Muscle layer of colon (tissue), 2 donors: ENCODE measurements around the gene GARS1.

Source experiments
- H3K27ac ChIP-seq: one replicate; pipeline ENCODE4 v1.7.0; 2013; ENCODE audit warnings: low read depth, mild to moderate bottlenecking, low read length, moderate library complexity
- H3K27me3 ChIP-seq, 2 donors: one replicate each; pipeline ENCODE4 v1.7.0; 2013; ENCODE audit warnings: low read length in 2 of 2, mild to moderate bottlenecking in 2 of 2; ENCODE audit not compliant: insufficient read depth in 2 of 2, control insufficient read depth in 1 of 2
- H3K36me3 ChIP-seq: one replicate; pipeline ENCODE4 v1.7.0; 2013; ENCODE audit warnings: mild to moderate bottlenecking, low read length; ENCODE audit not compliant: insufficient read depth
- H3K4me1 ChIP-seq: one replicate; pipeline ENCODE4 v1.7.0; 2013; ENCODE audit warnings: mild to moderate bottlenecking, low read length; ENCODE audit not compliant: insufficient read depth
- H3K4me3 ChIP-seq, 2 donors: one replicate each; pipeline ENCODE4 v1.7.0; 2013; ENCODE audit warnings: low read length in 2 of 2, low read depth in 1 of 2, mild to moderate bottlenecking in 1 of 2, moderate library complexity in 1 of 2
- H3K9ac ChIP-seq: one replicate; pipeline ENCODE4 v1.7.0; 2013; ENCODE audit warnings: low read length
- H3K9me3 ChIP-seq: one replicate; pipeline ENCODE4 v1.7.0; 2013; ENCODE audit warnings: mild to moderate bottlenecking, low read length
- donor health status: abdominal sarcoma.
- donor health status: Adenocarcinoma of cecum.

The GARS1 gene

GRCh38 chr7:30674876-30675275 lies 80.2 kb downstream of the GARS1 start:
- no peak overlapping the region for H3K4me3 ChIP-seq
- H3K9me3 ChIP-seq = no peaks in the 10 kb centered on the region
- no peaks in the 10 kb centered on the region for H3K4me1 ChIP-seq
- no peaks in the 10 kb centered on the region for H3K36me3 ChIP-seq
- H3K27me3 ChIP-seq = peaks cover 8 to 16% of the 10 kb centered on the region in 2 donors
- H3K9ac ChIP-seq = no peak overlapping the region
- H3K27ac ChIP-seq = no peak overlapping the region

DNA sequence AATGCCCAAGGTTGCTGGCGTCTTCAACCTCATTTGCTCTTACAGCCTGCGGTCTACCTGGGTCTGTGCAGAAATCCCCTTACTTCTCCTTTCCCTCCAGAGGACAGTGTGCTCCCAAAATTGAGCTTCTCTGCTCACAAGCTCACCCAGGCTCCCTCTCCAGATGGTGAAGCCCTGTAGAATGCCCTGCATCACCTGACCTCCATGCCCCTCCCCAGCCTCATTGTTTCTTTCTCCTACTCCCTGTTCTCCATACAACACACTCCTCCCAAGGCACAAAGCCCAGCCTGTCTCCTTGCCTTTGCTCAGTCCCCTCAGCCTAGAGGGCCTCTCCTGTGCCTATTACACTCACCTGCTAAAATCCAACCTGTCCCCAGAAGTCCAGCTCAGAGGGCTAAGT lies 84.1 kb downstream of the GARS1 start:
- no peak overlapping the region for H3K9ac ChIP-seq
- H3K36me3 ChIP-seq = no peaks in the 10 kb centered on the region
- no peak overlapping the region for H3K4me3 ChIP-seq
- H3K4me1 ChIP-seq = peaks cover 13% of the 10 kb centered on the region
- H3K9me3 ChIP-seq = no peaks in the 10 kb centered on the region
- peaks cover 26 to 55% of the 10 kb centered on the region in 2 donors for H3K27me3 ChIP-seq
- no peak overlapping the region for H3K27ac ChIP-seq

DNA sequence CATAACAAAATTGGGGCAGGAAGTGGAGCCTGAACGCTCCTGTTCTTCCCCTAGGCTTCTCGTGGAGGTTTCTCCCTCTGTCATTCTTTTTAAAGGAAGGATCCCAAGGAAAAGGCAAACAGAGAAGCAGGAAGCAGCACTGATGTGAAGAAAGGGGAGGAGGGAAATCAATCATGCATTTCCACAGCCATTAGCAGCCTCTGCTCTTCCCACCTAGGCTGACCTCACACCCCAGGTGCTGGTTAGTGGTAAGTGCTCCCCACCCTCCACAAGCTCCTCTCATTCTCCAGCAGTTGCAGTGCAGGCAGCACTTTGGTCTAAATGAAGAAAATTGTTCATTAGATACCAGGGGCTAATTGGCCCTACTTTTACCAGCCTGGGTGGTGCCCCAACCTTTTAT lies 85.0 kb downstream of the GARS1 start:
- no peak overlapping the region for H3K27ac ChIP-seq
- H3K4me3 ChIP-seq = no peak overlapping the region
- H3K9me3 ChIP-seq = no peaks in the 10 kb centered on the region
- H3K4me1 ChIP-seq = peaks cover 13% of the 10 kb centered on the region
- no peak overlapping the region for H3K9ac ChIP-seq
- peaks cover 26 to 56% of the 10 kb centered on the region in 2 donors for H3K27me3 ChIP-seq
- no peaks in the 10 kb centered on the region for H3K36me3 ChIP-seq

GRCh38 chr7:30681331-30681797 lies 86.7 kb downstream of the GARS1 start:
- Histone ChIP-seq H3K27me3 (peaks cover 30 to 56% of the 10 kb centered on the region in 2 donors), H3K4me3 (peak overlapping the region in 1 of 2 donors; percentile 45), H3K4me1 (peaks cover 13% of the 10 kb centered on the region)

DNA sequence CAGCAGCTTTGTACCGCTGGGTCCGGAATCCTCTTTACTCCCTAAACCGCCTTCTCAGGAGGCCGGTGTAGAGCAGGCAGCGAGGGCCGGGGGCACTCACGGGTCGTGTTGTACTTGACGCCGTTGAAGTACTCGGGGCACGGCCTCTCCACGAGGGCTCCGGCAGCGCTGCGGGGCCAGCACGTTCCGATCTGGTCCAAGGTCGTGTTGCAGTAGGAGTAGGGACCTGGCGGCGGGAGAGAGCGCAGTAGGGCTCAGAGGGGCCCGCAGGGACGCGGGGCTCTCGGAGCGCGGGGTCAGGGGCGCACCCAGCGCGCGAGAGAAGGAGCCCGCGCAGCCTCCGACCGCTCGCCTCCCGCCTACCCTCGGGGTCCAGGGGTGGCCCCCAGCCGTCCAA lies 87.1 kb downstream of the GARS1 start:
- H3K4me3 ChIP-seq = peak overlapping the region; percentile 0 to 45

More at GRCh38 chr7:30681331-30681797, 86.7 kb downstream of the GARS1 start:
- Histone ChIP-seq H3K9me3 (no peaks in the 10 kb centered on the region), H3K27ac (no peak overlapping the region), H3K9ac (no peak overlapping the region), H3K36me3 (no peaks in the 10 kb centered on the region)

DNA sequence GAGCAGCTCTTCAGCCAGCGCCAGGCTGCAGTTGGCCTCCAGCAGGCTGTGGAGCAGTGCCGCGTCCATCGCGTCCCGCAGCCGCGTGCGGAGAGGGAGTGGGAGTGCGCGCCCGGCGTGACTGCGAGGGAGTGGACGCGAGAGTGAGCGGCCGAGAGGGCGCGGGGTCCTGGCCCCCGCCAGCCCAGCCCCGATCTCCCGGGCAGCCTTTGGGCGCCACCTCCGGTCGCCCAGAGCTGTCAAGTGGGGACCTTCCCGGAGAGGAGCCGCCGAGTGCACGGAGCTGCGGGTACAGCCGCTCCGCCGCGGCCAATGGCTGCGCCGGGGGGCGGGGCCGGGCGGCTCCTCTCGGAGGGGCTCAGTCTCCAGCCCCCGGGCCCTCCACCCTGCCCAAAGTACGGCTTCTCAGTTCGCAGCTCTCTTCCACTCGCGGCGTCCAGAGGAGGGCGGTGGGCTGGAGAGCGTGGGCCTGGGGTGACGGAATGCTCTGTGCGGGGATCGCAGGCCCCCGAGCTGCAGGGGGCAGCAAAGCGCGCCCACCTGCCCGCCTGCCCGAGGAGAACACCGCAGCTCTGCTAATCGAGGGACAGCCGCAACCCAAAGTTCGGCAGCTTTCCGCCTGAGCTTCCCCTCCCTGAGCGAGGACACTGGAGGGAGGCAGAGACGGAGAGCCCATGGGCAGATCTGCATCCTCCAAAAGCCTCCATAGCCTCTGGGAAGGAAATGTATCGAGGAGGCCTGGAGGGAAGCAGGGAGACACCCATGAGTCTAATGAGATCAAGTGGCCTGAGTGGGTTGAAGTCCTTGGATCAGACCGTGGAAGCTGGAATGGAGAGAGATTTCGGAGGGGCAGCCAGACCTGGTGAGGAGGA lies 87.8 kb downstream of the GARS1 start, which contains the start of gene CRHR2:
TSS of gene CRHR2 (minus strand) at position 245 of the 872 bp plus-strand sequence. CDS start at position 69, 176 bp downstream.
- Histone ChIP-seq H3K4me3 (peak within 1 kb of the TSS; percentile 0 to 45), H3K36me3 (no peaks in the 10 kb centered on the region), H3K27ac (no peak within 1 kb of the TSS), H3K9ac (no peak within 1 kb of the TSS), H3K9me3 (no peaks in the 10 kb centered on the region), H3K27me3 (peaks cover 30 to 56% of the 10 kb centered on the region in 2 donors), H3K4me1 (peaks cover 13% of the 10 kb centered on the region)

More for the DNA sequence above, 87.1 kb downstream of the GARS1 start:
- peaks cover 30 to 56% of the 10 kb centered on the region in 2 donors for H3K27me3 ChIP-seq
- no peak overlapping the region for H3K27ac ChIP-seq
- no peaks in the 10 kb centered on the region for H3K36me3 ChIP-seq
- H3K9me3 ChIP-seq = no peaks in the 10 kb centered on the region
- no peak overlapping the region for H3K9ac ChIP-seq
- peaks cover 13% of the 10 kb centered on the region for H3K4me1 ChIP-seq

- H3K4me3 ChIP-seq = no peak overlapping the region
- H3K27me3 ChIP-seq = peaks cover 30 to 50% of the 10 kb centered on the region in 2 donors
- no peak overlapping the region for H3K27ac ChIP-seq
- H3K4me1 ChIP-seq = peaks cover 13% of the 10 kb centered on the region
- no peak overlapping the region for H3K9ac ChIP-seq
- no peaks in the 10 kb centered on the region for H3K36me3 ChIP-seq
- no peaks in the 10 kb centered on the region for H3K9me3 ChIP-seq
Measured at GRCh38 chr7:30683306-30683705, 88.6 kb downstream of the GARS1 start.
